ENCODE results near the gene NHS. TPM values are rescaled to one million over a fixed set of nuclear protein-coding genes. Genes with fewer than 3 reads are reported as not detected.

Gene NHS
- total RNA-seq, 1 experiment from 2014 or later: 6.2 TPM

DNA sequence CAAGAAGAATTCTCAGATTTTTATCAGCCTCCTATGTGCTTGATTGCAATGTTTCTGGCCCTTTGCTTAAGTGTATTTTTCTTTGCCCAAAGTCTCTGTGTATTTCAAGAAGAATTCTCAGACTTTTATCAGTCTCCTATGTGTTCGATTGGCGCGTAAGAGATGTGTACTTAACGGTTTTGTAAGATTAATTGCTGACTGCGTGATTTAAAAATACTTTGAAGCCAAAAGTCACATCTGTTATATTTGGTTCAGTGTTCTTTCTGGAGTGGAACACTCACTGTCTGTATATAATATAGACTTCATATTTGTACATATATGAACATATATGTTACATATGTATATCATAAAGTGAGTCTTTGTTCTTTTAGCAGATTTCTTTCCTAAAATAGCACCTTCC is 373.7 kb downstream of the NHS start:
- Mint-ChIP-seq H3K9me3 (ENCODE audit: unreplicated experiment) (no peaks in the 10 kb centered on the region), H3K27me3 (ENCODE audit: insufficient read depth, unreplicated experiment) (peaks cover 62% of the 10 kb centered on the region), H3K4me3 (ENCODE audit: unreplicated experiment) (no peak overlapping the region), H3K4me1 (ENCODE audit: insufficient read depth, unreplicated experiment) (no peaks in the 10 kb centered on the region), H3K36me3 (ENCODE audit: insufficient read depth, unreplicated experiment) (peaks cover 20% of the 10 kb centered on the region), H3K27ac (ENCODE audit: low read depth, unreplicated experiment) (no peak overlapping the region)
- intact Hi-C loops (cut with micrococcal nuclease): loop anchor here (10.0 kb wide), 1 partner anchor 1586 kb away; no protein-coding TSS in a partner anchor
- ChIA-PET POLR2A (interaction anchor here (0.6 to 1.3 kb wide), 2 partner anchors 11 to 235 kb away, joined by 5 read pairs; partner anchors contain the start of gene SCML1), CTCF (interaction anchor here (0.5 to 2.5 kb wide), 4 partner anchors 8 to 857 kb away, joined by 3 to 14 read pairs (median 4); no protein-coding TSS in a partner anchor)
- TF ChIP-seq, protein P1, sequence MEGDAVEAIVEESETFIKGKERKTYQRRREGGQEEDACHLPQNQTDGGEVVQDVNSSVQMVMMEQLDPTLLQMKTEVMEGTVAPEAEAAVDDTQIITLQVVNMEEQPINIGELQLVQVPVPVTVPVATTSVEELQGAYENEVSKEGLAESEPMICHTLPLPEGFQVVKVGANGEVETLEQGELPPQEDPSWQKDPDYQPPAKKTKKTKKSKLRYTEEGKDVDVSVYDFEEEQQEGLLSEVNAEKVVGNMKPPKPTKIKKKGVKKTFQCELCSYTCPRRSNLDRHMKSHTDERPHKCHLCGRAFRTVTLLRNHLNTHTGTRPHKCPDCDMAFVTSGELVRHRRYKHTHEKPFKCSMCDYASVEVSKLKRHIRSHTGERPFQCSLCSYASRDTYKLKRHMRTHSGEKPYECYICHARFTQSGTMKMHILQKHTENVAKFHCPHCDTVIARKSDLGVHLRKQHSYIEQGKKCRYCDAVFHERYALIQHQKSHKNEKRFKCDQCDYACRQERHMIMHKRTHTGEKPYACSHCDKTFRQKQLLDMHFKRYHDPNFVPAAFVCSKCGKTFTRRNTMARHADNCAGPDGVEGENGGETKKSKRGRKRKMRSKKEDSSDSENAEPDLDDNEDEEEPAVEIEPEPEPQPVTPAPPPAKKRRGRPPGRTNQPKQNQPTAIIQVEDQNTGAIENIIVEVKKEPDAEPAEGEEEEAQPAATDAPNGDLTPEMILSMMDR (IDR thresholded peaks at IDR 0.05; ENCODE audit: unreplicated experiment): no peak
- DNase-seq (ENCODE audit: unreplicated experiment): no peak
- BruUV-seq (replicated peaks): no TSS peak

DNA sequence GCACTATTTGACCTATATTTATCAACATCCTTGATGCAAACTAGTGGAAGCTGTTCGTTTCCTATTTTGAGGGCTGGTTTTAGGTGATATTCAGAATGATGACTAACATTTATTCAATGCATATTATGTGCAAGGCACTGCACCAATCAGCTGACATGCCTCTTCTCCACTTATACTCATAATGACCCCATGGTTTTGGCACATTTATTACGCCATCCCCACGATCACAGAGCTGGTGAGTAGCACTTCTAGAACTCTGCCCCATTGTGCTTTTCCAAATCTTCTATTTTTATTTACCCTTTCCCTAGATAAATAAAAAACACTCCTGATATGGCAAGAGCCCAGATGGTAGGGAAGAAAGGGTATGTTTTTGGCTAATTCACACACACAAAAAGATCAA is 375.4 kb downstream of the NHS start:
- DNase-seq (ENCODE audit: unreplicated experiment): no peak
- no peak overlapping the region for H3K4me3 Mint-ChIP-seq (ENCODE audit: unreplicated experiment)
- peaks cover 20% of the 10 kb centered on the region for H3K36me3 Mint-ChIP-seq (ENCODE audit: insufficient read depth, unreplicated experiment)
- no peak overlapping the region for H3K27ac Mint-ChIP-seq (ENCODE audit: low read depth, unreplicated experiment)
- H3K4me1 Mint-ChIP-seq (ENCODE audit: insufficient read depth, unreplicated experiment): no peaks in the 10 kb centered on the region
- CTCF ChIA-PET: interaction anchor here (0.5 to 2.5 kb wide), 4 partner anchors 19 to 1656 kb away, joined by 3 to 14 read pairs (median 3); no protein-coding TSS in a partner anchor
- no TSS peak for BruUV-seq (replicated peaks)
- TF ChIP-seq, protein P1 (IDR thresholded peaks at IDR 0.05; ENCODE audit: unreplicated experiment): no peak
- intact Hi-C loops (cut with micrococcal nuclease): no loop called here
- peaks cover 62% of the 10 kb centered on the region for H3K27me3 Mint-ChIP-seq (ENCODE audit: insufficient read depth, unreplicated experiment)
- POLR2A ChIA-PET: no interaction called here
- H3K9me3 Mint-ChIP-seq (ENCODE audit: unreplicated experiment): no peaks in the 10 kb centered on the region

DNA sequence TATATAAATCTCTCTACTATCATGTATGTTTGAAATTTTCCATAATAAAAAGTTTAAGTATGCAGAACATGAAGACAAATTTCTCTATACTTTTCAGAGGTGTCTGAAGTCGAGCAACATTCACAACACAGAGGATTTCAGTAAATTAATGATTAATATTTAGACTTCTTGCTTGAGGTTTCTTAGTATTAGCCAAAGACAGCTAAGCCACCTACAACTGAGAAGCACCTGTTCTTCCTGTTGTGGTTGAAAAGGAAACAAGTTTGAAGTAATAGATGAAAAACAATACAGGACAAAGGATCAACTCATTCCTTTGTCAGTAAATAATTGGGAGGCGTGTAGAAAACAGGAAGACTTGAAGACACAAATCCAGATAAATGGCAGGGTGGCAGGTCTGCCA is 383.4 kb downstream of the NHS start:
- BruUV-seq (replicated peaks): no TSS peak
- Mint-ChIP-seq H3K36me3 (ENCODE audit: insufficient read depth, unreplicated experiment) (peaks cover 5% of the 10 kb centered on the region), H3K4me1 (ENCODE audit: insufficient read depth, unreplicated experiment) (no peaks in the 10 kb centered on the region), H3K27ac (ENCODE audit: low read depth, unreplicated experiment) (no peak overlapping the region), H3K27me3 (ENCODE audit: insufficient read depth, unreplicated experiment) (no peaks in the 10 kb centered on the region), H3K9me3 (ENCODE audit: unreplicated experiment) (no peaks in the 10 kb centered on the region), H3K4me3 (ENCODE audit: unreplicated experiment) (no peak overlapping the region)
- TF ChIP-seq, protein P1 (IDR thresholded peaks at IDR 0.05; ENCODE audit: unreplicated experiment): no peak
- ChIA-PET CTCF (interaction anchor here (0.8 kb wide), 1 partner anchor 376 kb away, joined by 3 read pairs; no protein-coding TSS in a partner anchor), POLR2A (interaction anchor here (0.5 kb wide), 1 partner anchor 477 kb away, joined by 5 read pairs; no protein-coding TSS in a partner anchor)
- intact Hi-C loops (cut with micrococcal nuclease): no loop called here
- no peak for DNase-seq (ENCODE audit: unreplicated experiment)

DNA sequence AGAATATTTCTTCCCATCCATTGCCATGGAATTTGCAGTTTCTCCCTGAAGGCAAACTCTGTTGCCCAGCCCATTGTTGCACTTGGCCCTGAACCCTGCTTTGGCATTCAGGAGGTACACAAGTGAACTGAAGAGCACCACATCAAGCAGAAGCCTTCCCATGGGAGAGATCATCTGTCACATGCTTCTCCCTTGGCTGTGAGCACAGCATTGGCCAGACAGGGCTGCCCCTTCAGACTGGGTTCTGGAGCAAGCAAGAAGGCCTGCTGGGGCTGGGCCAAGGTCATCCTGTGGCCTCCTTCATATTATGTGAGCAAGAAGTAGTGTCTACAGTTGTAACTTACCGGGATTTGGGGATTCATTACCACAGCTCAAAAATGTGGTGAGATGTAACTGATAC is 385.0 kb downstream of the NHS start:
- H3K36me3 Mint-ChIP-seq (ENCODE audit: insufficient read depth, unreplicated experiment): peaks cover 5% of the 10 kb centered on the region
- POLR2A ChIA-PET: no interaction called here
- intact Hi-C loops (cut with micrococcal nuclease): no loop called here

More for the DNA sequence above, 385.0 kb downstream of the NHS start:
- CTCF ChIA-PET: no interaction called here
- no peak for DNase-seq (ENCODE audit: unreplicated experiment)
- Mint-ChIP-seq H3K9me3 (ENCODE audit: unreplicated experiment) (no peaks in the 10 kb centered on the region), H3K27me3 (ENCODE audit: insufficient read depth, unreplicated experiment) (no peaks in the 10 kb centered on the region), H3K4me1 (ENCODE audit: insufficient read depth, unreplicated experiment) (no peaks in the 10 kb centered on the region), H3K27ac (ENCODE audit: low read depth, unreplicated experiment) (no peak overlapping the region), H3K4me3 (ENCODE audit: unreplicated experiment) (no peak overlapping the region)
- TF ChIP-seq, protein P1 (IDR thresholded peaks at IDR 0.05; ENCODE audit: unreplicated experiment): no peak
- BruUV-seq (replicated peaks): no TSS peak
